Large intestine (tissue), 3 donors: ENCODE data around the gene MAPK13. TPM values are rescaled to one million over a fixed set of nuclear protein-coding genes. Genes with fewer than 3 reads are reported as not detected.

Experiments
- DNase-seq, 2 donors: peaks; one replicate each; pipeline versions ENCODE4 v3.0.0 to v3.0.0-alpha.2; 2013
- H3K27ac ChIP-seq: one replicate; pipeline ENCODE4 v1.5.1; 2013; ENCODE audit warnings: low read length
- H3K27me3 ChIP-seq: 2 replicates; pipeline ENCODE4 v1.6.1; 2013; ENCODE audit warnings: low read length; ENCODE audit not compliant: control insufficient read depth, insufficient read depth
- H3K36me3 ChIP-seq: 2 replicates; pipeline ENCODE4 v1.6.1; 2013; ENCODE audit warnings: low read length; ENCODE audit not compliant: control insufficient read depth, insufficient read depth
- H3K4me1 ChIP-seq: one replicate; pipeline ENCODE4 v1.6.1; 2013; ENCODE audit warnings: low read length; ENCODE audit not compliant: control insufficient read depth, insufficient read depth
- H3K4me3 ChIP-seq: one replicate; pipeline ENCODE4 v1.5.1; 2013; ENCODE audit warnings: low read length
- H3K9me3 ChIP-seq: one replicate; pipeline ENCODE4 v1.6.1; 2013; ENCODE audit warnings: mild to moderate bottlenecking, low read depth, low read length, moderate library complexity; ENCODE audit not compliant: control insufficient read depth
- WGBS: methylation state at CpG from one replicate; pipeline ENCODE4 v1.1.5; 2013; ENCODE audit warnings: low lambda C conversion rate; ENCODE audit not compliant: insufficient coverage; 5-methylcytosine and 5-hydroxymethylcytosine counted together
- polyA plus RNA-seq: library from polyadenylated mRNA; unstranded; fragments of 120-200 nt; gene quantifications from one replicate; pipeline ENCODE4 v1.2.1, GENCODE V29; 2013

Gene MAPK13
- polyA plus RNA-seq, 1 donor: 147 TPM

DNA sequence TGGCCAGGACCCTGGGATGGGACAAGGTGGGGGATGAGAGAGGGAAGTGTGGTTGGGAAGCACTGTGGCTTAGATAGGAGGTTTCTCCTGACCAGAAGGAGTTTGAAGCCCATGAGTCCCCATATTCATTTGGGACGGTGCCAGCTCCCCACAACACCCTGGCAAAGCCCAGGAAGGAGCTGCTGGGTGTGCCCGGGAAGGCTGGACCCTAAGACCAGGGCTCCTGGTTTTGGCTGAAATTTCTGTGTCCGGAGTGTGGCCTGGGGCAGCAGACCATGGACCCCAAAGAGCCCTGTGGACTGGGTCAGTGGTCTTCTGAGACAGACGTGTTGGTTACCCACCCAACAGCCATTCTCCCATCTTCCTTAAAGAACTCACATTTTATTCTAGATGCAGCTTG, 15.2 kb downstream of the MAPK13 start:
- Histone ChIP-seq H3K27me3 (no peaks in the 10 kb centered on the region), H3K4me1 (peaks cover 6% of the 10 kb centered on the region), H3K4me3 (no peak overlapping the region), H3K27ac (no peak overlapping the region), H3K9me3 (no peaks in the 10 kb centered on the region), H3K36me3 (peaks cover 8% of the 10 kb centered on the region)
- no peak for DNase-seq
- WGBS: no CpG with 5 or more reads among the region's 4 CpGs

DNA sequence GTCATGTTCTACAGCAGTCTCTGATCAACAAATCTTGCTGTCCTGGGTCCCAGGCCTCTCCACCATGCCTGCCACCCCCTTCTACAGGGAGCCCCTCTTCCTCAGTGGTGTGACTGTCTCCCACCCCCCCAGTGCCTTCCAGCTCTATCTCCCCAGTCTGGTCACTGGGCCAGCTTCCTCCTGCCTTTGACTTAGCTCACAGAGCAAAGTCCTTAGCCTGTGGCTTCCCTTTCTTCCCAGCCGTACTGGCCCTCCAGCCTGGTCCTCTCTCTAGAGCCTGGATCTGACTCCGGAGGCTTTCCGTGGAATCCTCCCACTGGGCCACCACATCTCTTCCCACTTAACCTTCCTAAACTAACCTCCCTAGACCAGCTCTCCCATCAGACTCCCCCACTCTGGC, 17.0 kb downstream of the MAPK13 start:
- WGBS: no CpG with 5 or more reads among the region's 3 CpGs
- H3K4me3 ChIP-seq: no peak overlapping the region
- H3K27ac ChIP-seq: peak overlapping the region; percentile 39
- H3K4me1 ChIP-seq: peaks cover 6% of the 10 kb centered on the region
- peaks cover under 1% of the 10 kb centered on the region for H3K36me3 ChIP-seq
- H3K27me3 ChIP-seq: no peaks in the 10 kb centered on the region
- DNase-seq: peak in 1 of 2 donors; percentile 44
- no peaks in the 10 kb centered on the region for H3K9me3 ChIP-seq

DNA sequence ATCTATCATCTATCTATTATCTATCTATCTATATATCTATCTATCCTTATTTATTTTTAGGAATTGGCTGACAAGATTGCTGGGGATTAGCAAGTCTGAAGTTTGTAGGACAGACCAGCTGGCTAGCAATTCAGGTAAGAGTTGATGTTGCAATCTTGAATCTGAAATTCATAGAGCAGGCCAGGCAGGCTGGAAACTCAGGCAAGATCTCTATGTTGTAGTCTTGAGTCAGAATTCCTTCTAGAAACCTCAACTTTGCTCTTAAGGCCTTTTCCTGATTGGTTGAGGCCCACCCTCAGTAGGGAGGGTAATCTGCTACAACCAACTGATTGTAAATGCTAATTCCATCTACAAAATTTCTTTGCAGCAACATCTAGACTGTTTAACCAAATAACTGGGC, 19.2 kb downstream of the MAPK13 start:
- H3K4me3 ChIP-seq: no peak overlapping the region
- H3K4me1 ChIP-seq: peaks cover 6% of the 10 kb centered on the region
- no peaks in the 10 kb centered on the region for H3K27me3 ChIP-seq
- H3K36me3 ChIP-seq: no peaks in the 10 kb centered on the region
- H3K9me3 ChIP-seq: no peaks in the 10 kb centered on the region
- no peak overlapping the region for H3K27ac ChIP-seq
- no peak for DNase-seq

DNA sequence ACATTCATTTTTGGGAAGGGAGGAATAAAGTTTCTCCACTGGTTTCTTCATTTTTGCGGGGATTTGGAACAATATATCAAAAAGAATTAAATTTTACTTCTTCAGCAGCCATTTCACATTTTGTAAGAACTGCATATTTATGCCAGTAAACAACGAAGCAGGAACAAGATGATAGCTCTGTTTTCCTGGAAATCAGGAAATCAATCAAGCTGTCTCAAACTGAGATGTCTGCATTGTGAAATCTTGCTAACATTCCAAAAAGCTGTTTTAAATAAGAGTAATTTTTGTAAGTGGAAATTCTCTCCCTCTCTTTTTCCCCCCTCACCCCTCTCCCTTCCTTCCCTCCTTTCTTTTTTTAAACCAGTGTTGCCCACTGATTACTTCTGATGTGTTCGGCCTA, 20.0 kb downstream of the MAPK13 start:
- 58% methylated on average over 2 of the region's 3 CpGs for WGBS
- Histone ChIP-seq H3K27me3 (no peaks in the 10 kb centered on the region), H3K36me3 (no peaks in the 10 kb centered on the region), H3K27ac (no peak overlapping the region), H3K4me3 (no peak overlapping the region), H3K4me1 (peaks cover 6% of the 10 kb centered on the region), H3K9me3 (peaks cover 4% of the 10 kb centered on the region)
- DNase-seq: no peak

DNA sequence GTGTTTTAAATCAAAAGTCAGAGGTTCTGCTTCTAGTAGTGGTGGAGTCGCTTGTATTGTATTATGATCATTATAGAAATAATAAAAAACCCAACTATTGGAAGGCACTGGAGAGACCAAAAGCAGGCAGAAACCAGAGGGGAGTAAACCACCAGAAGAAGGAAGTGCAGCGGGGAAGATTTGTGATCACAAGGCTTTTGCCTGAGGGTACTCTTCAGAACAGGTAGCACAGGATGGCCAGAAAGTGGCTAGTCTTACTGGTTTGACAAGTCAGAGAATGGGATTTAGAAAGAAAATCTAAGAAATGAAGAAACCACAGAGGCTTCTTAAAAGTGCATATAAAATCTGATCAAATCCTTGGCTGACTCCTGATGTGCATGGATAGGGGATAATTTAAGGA, 24.0 kb downstream of the MAPK13 start:
- no peak for DNase-seq
- Histone ChIP-seq H3K4me3 (no peak overlapping the region), H3K4me1 (no peaks in the 10 kb centered on the region), H3K9me3 (peaks cover 4% of the 10 kb centered on the region), H3K36me3 (no peaks in the 10 kb centered on the region), H3K27ac (no peak overlapping the region), H3K27me3 (no peaks in the 10 kb centered on the region)
- WGBS: no CpG with 5 or more reads among the region's 2 CpGs

DNA sequence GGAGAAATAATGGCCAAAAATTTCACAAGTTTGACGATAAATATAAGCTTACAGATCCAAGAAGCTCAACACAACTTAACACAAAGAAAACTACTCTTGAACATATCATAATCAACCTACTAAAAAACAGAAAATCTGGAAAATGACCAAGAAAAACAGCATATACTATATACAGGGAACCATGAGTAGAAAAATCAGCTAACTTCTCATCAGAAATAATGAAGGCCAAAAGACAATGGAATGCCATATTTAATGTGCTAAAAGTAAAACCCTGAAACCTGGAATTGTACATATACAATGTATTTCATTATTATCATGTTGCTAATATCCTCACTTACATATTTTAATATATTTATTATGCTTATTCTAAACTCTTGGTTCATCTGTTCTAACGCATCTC, 25.3 kb downstream of the MAPK13 start:
- Histone ChIP-seq H3K36me3 (no peaks in the 10 kb centered on the region), H3K27me3 (no peaks in the 10 kb centered on the region), H3K4me1 (no peaks in the 10 kb centered on the region), H3K4me3 (no peak overlapping the region), H3K9me3 (peaks cover 4% of the 10 kb centered on the region), H3K27ac (no peak overlapping the region)
- no peak for DNase-seq
- WGBS: 100% methylated on average over 2 of the region's 2 CpGs

DNA sequence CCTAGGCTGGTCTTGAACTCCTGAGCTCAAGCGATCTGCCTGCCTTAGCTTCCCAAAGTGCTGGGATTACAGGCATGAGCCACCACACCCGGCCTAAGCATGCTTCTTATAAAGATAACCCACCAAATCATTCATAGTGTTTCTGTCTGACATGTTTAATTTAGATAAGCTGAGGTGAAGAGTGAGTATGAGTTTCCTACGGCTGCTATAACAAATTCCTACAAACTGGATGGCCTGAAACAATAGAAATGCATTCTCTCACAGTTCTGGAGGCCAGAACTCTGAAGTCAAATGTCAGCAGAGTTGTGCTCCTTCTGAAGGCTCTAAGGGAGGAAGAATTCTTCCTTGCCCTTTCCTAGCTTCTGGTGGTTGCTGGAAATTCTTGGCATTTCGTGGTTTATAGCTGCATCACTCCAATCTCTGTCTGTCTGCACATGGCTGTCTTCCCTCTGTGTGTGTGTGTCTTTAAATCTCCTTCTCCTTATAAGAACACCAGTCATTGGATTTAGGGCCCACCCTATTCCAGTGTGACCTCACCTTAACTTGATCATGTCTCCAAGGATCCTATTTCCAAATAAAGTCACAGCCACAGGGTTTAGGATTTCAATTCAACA, 29.9 kb downstream of the MAPK13 start:
- no peak for DNase-seq
- H3K36me3 ChIP-seq: no peaks in the 10 kb centered on the region
- no peak overlapping the region for H3K4me3 ChIP-seq
- H3K4me1 ChIP-seq: no peaks in the 10 kb centered on the region
- H3K27ac ChIP-seq: no peak overlapping the region
- no CpG with 5 or more reads among the region's 4 CpGs for WGBS
- no peaks in the 10 kb centered on the region for H3K9me3 ChIP-seq
- no peaks in the 10 kb centered on the region for H3K27me3 ChIP-seq

DNA sequence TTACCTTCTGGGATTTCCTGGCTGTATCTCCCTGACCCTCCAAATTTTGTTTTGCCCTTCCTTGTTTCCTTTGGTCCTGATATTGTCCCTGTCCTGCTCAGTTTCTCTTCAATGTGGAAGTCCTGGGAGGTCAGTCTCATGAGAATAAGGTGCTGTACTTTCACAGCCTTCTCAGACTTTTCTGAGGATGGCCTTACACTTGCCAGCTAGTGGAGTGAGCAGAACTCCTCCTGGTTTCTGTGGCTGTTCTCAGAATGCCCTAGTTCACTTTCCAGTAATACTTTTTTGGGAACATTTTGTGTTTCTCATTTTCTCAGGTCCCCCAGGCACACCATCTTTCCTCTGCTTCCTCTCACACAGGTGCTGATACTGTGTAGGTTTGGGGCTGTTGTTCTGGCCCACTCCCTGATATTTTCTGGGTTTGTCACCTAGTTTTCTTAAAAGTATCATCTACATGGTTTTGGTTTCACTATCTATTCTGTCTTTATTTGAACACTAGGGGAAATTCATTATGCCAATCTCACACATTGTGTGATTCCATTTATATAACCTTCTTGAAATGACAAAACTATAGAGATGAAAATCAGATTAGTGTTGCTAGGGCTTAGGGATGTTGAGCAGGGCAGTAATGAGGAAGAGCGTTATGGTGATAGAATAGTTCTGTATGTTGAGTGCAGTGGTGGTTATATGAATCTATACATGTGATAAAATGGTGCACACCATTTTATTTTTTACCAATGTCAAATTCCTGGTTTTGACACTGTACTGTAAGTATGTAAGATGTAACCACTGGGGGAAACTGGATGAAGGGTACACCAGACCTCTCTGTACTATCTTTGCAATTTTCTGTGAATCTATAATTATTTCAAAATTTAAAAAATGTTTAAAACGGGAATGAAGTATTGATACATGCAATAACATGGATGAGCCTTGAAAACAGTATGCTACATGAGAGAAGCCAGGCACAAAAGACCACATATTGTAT, 39.0 kb downstream of the MAPK13 start:
- no CpG with 5 or more reads among the region's 2 CpGs for WGBS
- Histone ChIP-seq H3K36me3 (no peaks in the 10 kb centered on the region), H3K9me3 (no peaks in the 10 kb centered on the region), H3K27me3 (no peaks in the 10 kb centered on the region), H3K27ac (no peak overlapping the region), H3K4me1 (no peaks in the 10 kb centered on the region), H3K4me3 (no peak overlapping the region)
- DNase-seq: no peak

DNA sequence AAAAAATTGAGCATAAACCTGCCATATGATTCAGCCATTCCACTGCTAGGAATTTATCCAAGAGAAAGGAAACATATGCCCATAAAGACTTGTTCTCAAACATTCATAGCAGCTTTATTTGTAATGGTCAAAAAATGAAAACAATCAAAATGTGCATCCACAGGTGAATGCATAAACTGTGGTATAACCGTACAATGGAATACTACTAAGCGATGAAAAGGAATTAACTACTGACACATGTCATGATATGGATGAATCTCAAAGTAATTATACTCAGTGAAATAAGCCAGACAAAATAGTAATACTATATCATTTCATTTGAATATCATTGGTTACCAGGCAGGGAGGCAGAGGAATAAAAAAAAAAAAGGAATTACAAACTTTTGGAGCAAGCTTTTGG, 40.4 kb downstream of the MAPK13 start:
- Histone ChIP-seq H3K27ac (no peak overlapping the region), H3K27me3 (no peaks in the 10 kb centered on the region), H3K9me3 (no peaks in the 10 kb centered on the region), H3K36me3 (no peaks in the 10 kb centered on the region), H3K4me1 (no peaks in the 10 kb centered on the region), H3K4me3 (no peak overlapping the region)
- DNase-seq: no peak
- 90% methylated on average over 2 of the region's 2 CpGs for WGBS

DNA sequence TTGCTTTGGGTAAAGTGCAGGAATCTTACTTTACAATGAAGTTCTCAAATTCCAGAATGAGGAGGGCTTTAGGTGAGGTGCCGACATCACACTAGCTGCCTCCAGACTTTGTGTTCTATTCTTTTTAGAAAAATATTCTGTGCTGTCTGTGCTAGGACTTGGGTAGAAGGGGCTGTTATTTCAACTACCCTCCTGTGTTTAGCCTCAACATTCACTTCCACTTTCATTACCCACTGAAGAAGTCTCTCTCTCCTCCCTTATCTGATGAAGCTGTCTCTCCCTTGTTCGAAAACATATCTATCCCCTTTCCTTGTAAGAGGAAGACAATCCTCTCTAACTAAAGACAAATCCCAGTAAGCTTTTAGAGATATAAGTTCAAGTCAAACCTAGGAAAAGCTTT, 41.3 kb downstream of the MAPK13 start:
- H3K4me1 ChIP-seq: no peaks in the 10 kb centered on the region
- no peaks in the 10 kb centered on the region for H3K27me3 ChIP-seq
- DNase-seq: no peak
- no peaks in the 10 kb centered on the region for H3K9me3 ChIP-seq
- no peak overlapping the region for H3K27ac ChIP-seq
- WGBS: no CpG with 5 or more reads among the region's 2 CpGs
- no peak overlapping the region for H3K4me3 ChIP-seq
- no peaks in the 10 kb centered on the region for H3K36me3 ChIP-seq

DNA sequence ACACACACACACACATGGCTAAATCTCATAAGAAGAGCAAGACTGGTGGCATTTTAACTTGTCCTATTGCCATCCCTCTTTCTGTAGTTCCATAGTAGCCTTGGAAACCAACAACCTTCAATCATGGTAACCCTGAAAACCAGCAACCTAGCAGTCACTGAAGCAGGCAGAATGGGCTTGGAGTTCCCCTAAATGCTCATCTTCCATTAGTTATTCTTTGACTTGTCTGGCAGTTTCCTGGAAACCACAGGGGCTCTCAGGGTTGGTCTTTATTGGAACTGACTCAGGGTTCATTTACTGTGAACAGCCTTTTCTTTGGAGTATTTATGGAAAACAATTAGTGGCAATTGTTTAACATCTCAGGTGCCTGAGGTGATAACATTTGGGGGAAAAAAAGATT, 46.9 kb downstream of the MAPK13 start:
- Histone ChIP-seq H3K9me3 (peaks cover 12% of the 10 kb centered on the region), H3K4me1 (no peaks in the 10 kb centered on the region), H3K27ac (no peak overlapping the region), H3K27me3 (no peaks in the 10 kb centered on the region), H3K4me3 (no peak overlapping the region), H3K36me3 (no peaks in the 10 kb centered on the region)
- DNase-seq: no peak
